T-cell (primary cell): Measurements from ENCODE around the gene RAB3D. TPM values are rescaled to one million over a fixed set of nuclear protein-coding genes. Genes with fewer than 3 reads are reported as not detected.
A peak's percentile ranks its signal among the peaks of the same experiment; 100 is the strongest.

ENCODE experiments used
- ATAC-seq, 4 experiments: fragments of 200-7000 bp in 3 of 4; fragments of 150-1000 bp in 1 of 4; cut with Tn5 transposase; replicated peaks in 1 of 4; 1 replicate in 3 of 4; 2 replicates in 1 of 4; pipeline ENCODE4 v1.10.0; 2021; ENCODE audit warnings: moderate library complexity in 3 of 4, mild to moderate bottlenecking in 2 of 4, moderate number of reproducible peaks in 1 of 4
- CTCF ChIA-PET, 2 donors: fragments of 300-600 bp; sonication (Branson Sonifier 250); formaldehyde crosslinking; loops; one replicate each; lab custom pipeline; 2022; ENCODE audit warnings: antibody characterized with exemption in 2 of 2; lab: Charles Lee
- POLR2A ChIA-PET, 2 donors: fragments of 300-600 bp; sonication (Branson Sonifier 250); formaldehyde crosslinking; loops; one replicate each; lab custom pipeline; 2022; ENCODE audit warnings: antibody characterized with exemption in 2 of 2; lab: Charles Lee
- DNase-seq, 35 experiments: peaks; one replicate each; pipeline versions ENCODE4 v3.0.0 to v3.0.0-alpha.2; 2013 to 2023
- H3K27ac ChIP-seq: one replicate; pipeline ENCODE4 v1.5.1; 2013; ENCODE audit warnings: low read length
- H3K27me3 ChIP-seq, 2 experiments: replicated peaks in 1 of 2; 1 replicate in 1 of 2; 2 replicates in 1 of 2; pipeline versions ENCODE4 v1.6.1 to v1.7.0; 2013; ENCODE audit warnings: low read length in 1 of 2, mixed read lengths in 1 of 2; ENCODE audit not compliant: control insufficient read depth in 2 of 2, insufficient read depth in 2 of 2; ENCODE audit errors: extremely low read depth in 1 of 2
- H3K36me3 ChIP-seq, 2 donors: 1 replicate in 1 of 2; 2 replicates in 1 of 2; pipeline versions ENCODE4 v1.6.1 to v1.7.0; 2013; ENCODE audit warnings: low read length in 1 of 2; ENCODE audit not compliant: control insufficient read depth in 2 of 2, insufficient read depth in 1 of 2; ENCODE audit errors: extremely low read depth in 1 of 2
- H3K4me1 ChIP-seq, 2 experiments: 1 replicate in 1 of 2; 2 replicates in 1 of 2; pipeline versions ENCODE4 v1.6.1 to v1.7.0; 2013; ENCODE audit warnings: low read length in 2 of 2, mixed read lengths in 1 of 2; ENCODE audit not compliant: insufficient read depth in 2 of 2, control insufficient read depth in 1 of 2; ENCODE audit errors: extremely low read depth in 1 of 2
- H3K4me3 ChIP-seq, 2 donors: 1 replicate in 1 of 2; 2 replicates in 1 of 2; pipeline versions ENCODE4 v1.5.1 to v1.7.0; 2013; ENCODE audit warnings: mild to moderate bottlenecking in 2 of 2, low read length in 1 of 2, moderate library complexity in 1 of 2; ENCODE audit not compliant: control insufficient read depth in 1 of 2; ENCODE audit errors: extremely low read depth in 1 of 2
- H3K9me3 ChIP-seq: 2 replicates; pipeline ENCODE4 v1.7.0; 2013
- H3K27ac Mint-ChIP-seq, 2 donors: one replicate each; pipeline ENCODE4 v1.8.0; 2020 to 2021; ENCODE audit warnings: mild to moderate bottlenecking in 2 of 2, mixed read lengths in 2 of 2
- H3K27me3 Mint-ChIP-seq, 2 donors: one replicate each; pipeline ENCODE4 v1.8.0; 2021 to 2022; ENCODE audit warnings: mixed read lengths in 2 of 2
- H3K36me3 Mint-ChIP-seq: one replicate; pipeline ENCODE4 v1.8.0; 2021; ENCODE audit warnings: mixed read lengths
- H3K4me1 Mint-ChIP-seq, 3 donors: one replicate each; pipeline ENCODE4 v1.8.0; 2020 to 2022; ENCODE audit warnings: mixed read lengths in 3 of 3, mild to moderate bottlenecking in 1 of 3
- H3K4me3 Mint-ChIP-seq, 3 donors: one replicate each; pipeline ENCODE4 v1.8.0; 2020 to 2022; ENCODE audit warnings: mild to moderate bottlenecking in 3 of 3, mixed read lengths in 3 of 3, moderate library complexity in 3 of 3
- H3K9me3 Mint-ChIP-seq, 3 donors: one replicate each; pipeline ENCODE4 v1.8.0; 2020 to 2022; ENCODE audit warnings: mixed read lengths in 3 of 3
- WGBS: methylation state at CpG from one replicate; pipeline ENCODE4 v1.1.5; 2013; ENCODE audit warnings: missing lambda C conversion rate; ENCODE audit not compliant: insufficient coverage; 5-methylcytosine and 5-hydroxymethylcytosine counted together
- total RNA-seq, 35 experiments: library from RNA in 6 of 35; stranded (reverse) in 6 of 35; fragments of 120-200 nt in 1 of 35; gene quantifications; one replicate each; pipeline versions ENCODE4 v1.2.1 to v1.2.4 and lab custom pipeline; 2013 to 2026

The RAB3D gene
- total RNA-seq: 1 to 10 TPM; 4.7 to 9.5 (median 8.8) TPM
- total RNA-seq (2013): 4.7 TPM
- total RNA-seq (lab: John Stamatoyannopoulos, UW): 0.58 to 12.6 (median 6.7) reads per million in 29 experiments

DNA sequence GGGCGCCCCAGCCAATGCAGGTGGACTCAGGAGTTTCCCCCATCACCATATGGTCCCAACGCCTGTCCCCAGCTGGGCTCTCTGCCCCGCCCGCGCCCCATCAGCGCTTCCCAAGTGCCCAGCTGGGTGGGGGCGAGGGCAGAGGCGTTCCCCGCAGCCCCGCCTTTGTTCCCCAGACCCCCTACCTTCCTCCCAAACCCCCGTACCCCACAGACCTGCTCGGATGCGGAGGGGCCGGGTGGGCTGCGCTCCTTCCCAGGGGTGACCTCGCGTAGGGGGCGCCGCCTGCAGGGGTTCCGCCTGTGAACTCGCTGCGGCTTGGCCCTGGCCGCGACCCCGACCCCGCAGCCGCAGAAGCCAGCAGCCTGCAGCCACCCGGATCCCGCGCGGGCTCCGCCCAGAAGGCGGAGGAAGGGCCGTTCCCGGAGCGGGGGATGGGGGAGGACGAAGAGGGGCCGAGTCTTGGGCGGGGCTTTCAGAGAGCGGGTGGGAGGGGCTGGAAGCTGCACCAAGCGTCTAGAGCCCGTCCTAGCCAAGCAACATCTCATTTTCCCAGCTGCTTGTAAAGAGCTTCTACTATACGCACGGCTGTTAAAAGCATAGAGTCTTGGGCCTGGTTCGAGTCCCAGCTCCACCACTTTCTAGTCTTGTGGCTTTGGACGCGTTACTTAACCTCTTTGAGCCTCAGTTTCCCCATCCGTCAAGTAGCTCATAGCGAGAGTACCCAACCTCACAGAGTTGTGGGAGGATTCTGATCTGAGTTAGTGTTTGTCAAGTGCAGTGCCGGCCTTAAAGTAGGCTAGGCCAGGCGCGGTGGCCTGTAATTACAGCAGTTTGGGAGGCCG, at the start of gene RAB3D:
TSS of gene RAB3D (minus strand) at position 404 of the 845 bp plus-strand sequence. CDS start 2,258 bp downstream, outside the sequence.
- POLR2A ChIA-PET: interaction anchor here in 1 of 2 donors (0.6 kb wide), 1 partner anchor 410 kb away, joined by 3 read pairs; no protein-coding TSS in a partner anchor
- H3K36me3 Mint-ChIP-seq: peaks cover 26% of the 10 kb centered on the region
- H3K9me3 ChIP-seq: no peaks in the 10 kb centered on the region
- H3K27me3 Mint-ChIP-seq: no peaks in the 10 kb centered on the region
- H3K27ac ChIP-seq: peak within 1 kb of the TSS; percentile 45
- CTCF ChIA-PET: interaction anchor here in 1 of 2 donors (0.6 kb wide), 1 partner anchor 37 kb away, joined by 9 read pairs; no protein-coding TSS in a partner anchor
- peaks cover 0 to 5% of the 10 kb centered on the region in 2 experiments for H3K27me3 ChIP-seq
- WGBS: 7% methylated on average over 42 of the region's 53 CpGs
- no peaks in the 10 kb centered on the region for H3K9me3 Mint-ChIP-seq
- peak within 1 kb of the TSS; percentile 81 to 84 for H3K27ac Mint-ChIP-seq
- H3K4me3 ChIP-seq: peak within 1 kb of the TSS; percentile 52 to 58
- peaks cover 14 to 29% (median 27%) of the 10 kb centered on the region in 3 donors for H3K4me1 Mint-ChIP-seq
- peaks cover 0 to 35% of the 10 kb centered on the region in 2 experiments for H3K4me1 ChIP-seq
- peaks cover 4 to 11% of the 10 kb centered on the region in 2 donors for H3K36me3 ChIP-seq
- H3K4me3 Mint-ChIP-seq: peak within 1 kb of the TSS; percentile 79 to 80 (median 79)
- DNase-seq (peak; percentile 41 to 79 (median 62)), ATAC-seq (peak; percentile 92 to 96 (median 92))

GRCh38 chr19:11387162-11388034, 47.9 kb upstream of the RAB3D start:
- Mint-ChIP-seq H3K4me3 (no peak overlapping the region), H3K9me3 (peaks cover 0 to 4% (median 0%) of the 10 kb centered on the region in 3 donors), H3K36me3 (no peaks in the 10 kb centered on the region), H3K4me1 (peaks cover 13 to 20% (median 17%) of the 10 kb centered on the region in 3 donors), H3K27me3 (peaks cover 0 to 9% of the 10 kb centered on the region in 2 donors), H3K27ac (no peak overlapping the region)
- ATAC-seq: peak in 3 of 4 experiments; percentile 31 to 67 (median 35)
- no peak for DNase-seq
- Histone ChIP-seq H3K27me3 (peaks cover 0 to 32% of the 10 kb centered on the region in 2 experiments), H3K9me3 (no peaks in the 10 kb centered on the region), H3K27ac (no peak overlapping the region), H3K4me3 (no peak overlapping the region), H3K36me3 (no peaks in the 10 kb centered on the region), H3K4me1 (peaks cover 0 to 31% of the 10 kb centered on the region in 2 experiments)
- CTCF ChIA-PET: no interaction called here
- POLR2A ChIA-PET: no interaction called here
- 49% methylated on average over 8 of the region's 19 CpGs for whole genome bisulfite sequencing

- WGBS: no CpG with 5 or more reads among the region's 5 CpGs
- Mint-ChIP-seq H3K9me3 (no peaks in the 10 kb centered on the region), H3K4me1 (peaks cover 35 to 41% (median 38%) of the 10 kb centered on the region in 3 donors), H3K36me3 (no peaks in the 10 kb centered on the region), H3K27me3 (peaks cover 0 to 17% of the 10 kb centered on the region in 2 donors), H3K27ac (no peak overlapping the region), H3K4me3 (peak overlapping the region in 1 of 3 donors; percentile 16)
- POLR2A ChIA-PET: no interaction called here
- Histone ChIP-seq H3K27me3 (peaks cover 0 to 43% of the 10 kb centered on the region in 2 experiments), H3K9me3 (no peaks in the 10 kb centered on the region), H3K4me1 (peaks cover 3 to 55% of the 10 kb centered on the region in 2 experiments), H3K36me3 (no peaks in the 10 kb centered on the region), H3K4me3 (no peak overlapping the region), H3K27ac (no peak overlapping the region)
- CTCF ChIA-PET: interaction anchor here (0.6 to 0.7 kb wide), 3 partner anchors 10 to 321 kb away, joined by 3 to 8 read pairs (median 3); partner anchors contain the start of gene SWSAP1 (in 1 of the 2)
- DNase-seq (no peak), ATAC-seq (no peak)
Measured at GRCh38 chr19:11384778-11385129, 45.3 kb upstream of the RAB3D start.

DNA sequence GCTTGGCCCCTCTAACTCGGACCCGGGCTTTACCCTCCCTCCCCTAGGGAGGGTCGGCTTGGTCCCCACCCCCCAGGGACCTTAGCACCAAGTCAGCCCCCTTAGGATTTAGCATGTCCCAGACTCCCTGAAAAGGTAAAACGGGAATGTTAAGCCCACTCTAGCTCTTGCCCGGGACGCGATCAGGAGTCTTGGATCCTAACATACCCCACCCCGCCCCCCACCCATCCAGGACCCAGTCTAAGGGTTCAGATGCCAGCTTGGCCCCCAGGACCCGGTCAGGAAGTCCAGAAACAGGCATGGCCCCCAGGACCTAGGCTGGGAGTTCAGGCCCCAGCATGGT, 44.2 kb upstream of the RAB3D start:
- POLR2A ChIA-PET: no interaction called here
- Histone ChIP-seq H3K9me3 (no peaks in the 10 kb centered on the region), H3K4me3 (no peak overlapping the region), H3K4me1 (peaks cover 3 to 58% of the 10 kb centered on the region in 2 experiments), H3K36me3 (no peaks in the 10 kb centered on the region), H3K27ac (no peak overlapping the region), H3K27me3 (peaks cover 0 to 42% of the 10 kb centered on the region in 2 experiments)
- Mint-ChIP-seq H3K9me3 (no peaks in the 10 kb centered on the region), H3K4me3 (peak overlapping the region in 1 of 3 donors; percentile 86), H3K36me3 (no peaks in the 10 kb centered on the region), H3K4me1 (peaks cover 36 to 43% (median 38%) of the 10 kb centered on the region in 3 donors), H3K27ac (no peak overlapping the region), H3K27me3 (peaks cover 0 to 17% of the 10 kb centered on the region in 2 donors)
- CTCF ChIA-PET: interaction anchor here (0.5 to 1.4 kb wide), 4 partner anchors 9 to 162 kb away, joined by 3 to 8 read pairs (median 4); partner anchors contain the start of gene SWSAP1 (in 1 of the 2)
- WGBS: 8% methylated on average over 8 of the region's 9 CpGs
- ATAC-seq: no peak
- DNase-seq: no peak

GRCh38 chr19:11382898-11383705, 43.6 kb upstream of the RAB3D start:
- H3K4me3 ChIP-seq: peak overlapping the region; percentile 32 to 38
- CTCF ChIA-PET: interaction anchor here (0.6 to 1.4 kb wide), 8 partner anchors 8 to 1098 kb away, joined by 3 to 8 read pairs (median 4); partner anchors contain the start of genes SWSAP1 (in 1 of the 2) and TMEM205 (in 1 of the 2)

More at GRCh38 chr19:11382898-11383705, 43.6 kb upstream of the RAB3D start:
- peaks cover 3 to 61% of the 10 kb centered on the region in 2 experiments for H3K4me1 ChIP-seq
- Mint-ChIP-seq H3K9me3 (no peaks in the 10 kb centered on the region), H3K4me3 (peak overlapping the region; percentile 47 to 86 (median 51)), H3K36me3 (no peaks in the 10 kb centered on the region), H3K4me1 (peaks cover 36 to 47% (median 42%) of the 10 kb centered on the region in 3 donors), H3K27ac (no peak overlapping the region), H3K27me3 (peaks cover 0 to 17% of the 10 kb centered on the region in 2 donors)
- no peaks in the 10 kb centered on the region for H3K9me3 ChIP-seq
- ATAC-seq (no peak), DNase-seq (peak in 17 of 35 experiments; percentile 3 to 58 (median 25))
- peaks cover 0 to 38% of the 10 kb centered on the region in 2 experiments for H3K27me3 ChIP-seq
- peaks cover 0 to 4% of the 10 kb centered on the region in 2 donors for H3K36me3 ChIP-seq
- H3K27ac ChIP-seq: no peak overlapping the region
- WGBS: 1% methylated on average over 41 of the region's 65 CpGs
- POLR2A ChIA-PET: interaction anchor here in 1 of 2 donors (0.7 kb wide), 1 partner anchor 45 kb away, joined by 11 read pairs; no protein-coding TSS in a partner anchor
